Activated effector memory CD4-positive, alpha-beta T cell treated with Interleukin-2 at 50 U/mL for 16 hours (primary cell): ENCODE results near the gene SLC25A15.
"Not testable (repeated sequence)": the region's sequence is repeated elsewhere in the genome, so short reads cannot be mapped to it uniquely, and the experiment has no call there.

Experiments used
- DNase-seq: peaks from one replicate; pipeline ENCODE4 v3.0.0-alpha.2; 2020

The SLC25A15 gene

DNA sequence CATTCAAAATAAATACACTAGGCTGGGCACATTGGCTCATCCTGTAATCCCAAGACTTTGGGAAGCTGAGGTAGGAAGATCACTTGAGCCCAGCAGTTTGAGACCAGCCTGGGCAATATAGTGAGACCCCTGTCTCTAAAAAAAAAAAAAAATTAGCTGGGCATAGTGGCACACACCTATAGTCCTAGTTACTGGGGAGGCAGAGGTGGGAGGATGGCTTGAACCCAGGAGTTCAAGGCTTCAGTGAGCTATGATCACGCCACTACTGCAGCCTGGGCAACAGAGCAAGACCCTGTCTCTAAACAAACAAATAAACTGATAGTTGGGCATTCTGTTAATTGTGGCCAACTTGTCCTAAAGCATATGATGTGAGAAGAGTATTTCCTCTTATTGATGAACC is 6.4 kb upstream of the SLC25A15 start:
- DNase-seq, result not testable (repeated sequence)

GRCh38 chr13:40784540-40784939 is 4.9 kb upstream of the SLC25A15 start:
- DNase-seq, result no peak

- DNase-seq, result no peak
Measured at GRCh38 chr13:40786568-40786996, 2.8 kb upstream of the SLC25A15 start.

DNA sequence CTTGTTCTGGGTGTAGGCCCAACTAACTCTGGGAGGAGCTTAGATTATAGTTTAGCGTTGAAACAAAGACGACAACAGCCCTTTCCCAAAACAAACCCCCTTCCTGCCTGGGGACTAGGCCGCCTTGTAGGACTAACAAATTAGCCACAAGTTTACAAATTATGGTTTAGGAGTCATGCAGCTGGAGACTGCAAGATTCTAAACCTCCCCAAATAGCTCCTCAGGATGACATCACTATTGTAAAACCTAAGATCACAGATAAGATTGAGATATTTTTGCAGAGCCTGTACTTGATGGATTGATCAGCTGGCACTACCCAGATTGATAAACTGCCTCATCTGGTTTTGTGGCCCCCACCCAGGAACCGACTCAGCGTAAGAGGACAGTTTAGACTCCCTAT is 2.3 kb upstream of the SLC25A15 start:
- no peak for DNase-seq

GRCh38 chr13:40788540-40789274 is 704 bp upstream of the SLC25A15 start:
- DNase-seq, result not testable (repeated sequence)

GRCh38 chr13:40790154-40790616 is 774 bp downstream of the SLC25A15 start:
- DNase-seq, result no peak

GRCh38 chr13:40792284-40793051 is 3.1 kb downstream of the SLC25A15 start:
- DNase-seq, result no peak

DNA sequence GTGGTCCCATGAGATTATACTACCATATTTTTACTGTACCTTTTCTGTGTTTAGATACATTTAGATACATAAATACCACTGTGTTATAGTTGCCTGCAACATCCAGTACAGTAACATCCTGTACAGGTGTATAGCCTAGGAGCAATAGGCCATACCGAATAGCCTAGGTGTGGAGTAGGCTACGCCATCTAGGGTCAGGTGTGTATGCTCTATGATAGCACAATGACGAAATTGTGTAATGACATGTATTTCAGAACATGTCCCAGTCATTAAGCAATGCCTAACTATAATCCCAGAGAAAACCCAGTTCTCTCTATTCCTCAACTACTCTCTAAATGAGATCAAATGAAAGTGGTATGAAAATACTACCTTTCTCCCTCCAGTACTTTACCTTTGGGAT is 3.9 kb downstream of the SLC25A15 start:
- no peak for DNase-seq

- DNase-seq, result no peak
Measured at GRCh38 chr13:40794414-40795368, 5.3 kb downstream of the SLC25A15 start.

DNA sequence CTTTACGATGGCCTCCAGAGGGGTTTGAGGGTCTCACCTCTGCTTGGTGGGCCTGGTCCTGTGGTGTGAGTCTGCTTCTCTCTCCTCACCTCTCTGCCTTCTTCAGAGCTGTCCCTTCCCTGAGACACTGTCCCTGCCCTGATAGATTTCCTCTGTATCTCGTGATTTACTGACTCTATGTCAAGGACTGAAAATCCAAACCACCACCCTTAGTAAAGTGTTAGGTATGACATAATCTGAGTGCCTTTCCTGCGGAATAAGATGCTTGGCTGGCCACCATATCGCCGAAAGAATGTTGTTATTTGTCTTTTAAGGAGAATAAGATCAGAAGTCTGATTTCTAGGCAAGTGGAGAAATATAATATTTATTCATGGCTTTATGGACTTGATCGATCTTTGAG is 7.2 kb downstream of the SLC25A15 start:
- DNase-seq, result no peak

- no peak for DNase-seq
Measured at GRCh38 chr13:40798380-40798779, 9.0 kb downstream of the SLC25A15 start.

GRCh38 chr13:40799508-40799907 is 10.1 kb downstream of the SLC25A15 start:
- no peak for DNase-seq

DNA sequence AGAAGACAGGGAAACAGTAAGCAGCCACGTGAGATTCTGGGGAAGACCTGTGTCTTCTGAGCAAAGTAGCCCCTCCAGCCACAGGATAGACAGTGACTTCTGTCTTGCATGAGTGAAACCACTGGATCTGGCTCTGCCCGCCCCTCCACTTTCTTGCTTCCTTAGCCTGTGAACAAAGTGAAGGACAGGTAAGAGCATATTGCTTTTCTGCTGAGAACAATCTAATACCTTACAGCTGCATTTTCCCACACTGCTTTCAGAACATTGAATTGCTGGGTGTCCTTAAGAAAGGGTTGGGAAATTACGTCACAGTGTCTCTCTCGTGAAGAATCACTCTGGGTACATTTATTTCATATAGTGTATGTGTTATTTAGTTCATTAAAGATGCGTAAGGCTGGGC is 11.1 kb downstream of the SLC25A15 start:
- no peak for DNase-seq

DNA sequence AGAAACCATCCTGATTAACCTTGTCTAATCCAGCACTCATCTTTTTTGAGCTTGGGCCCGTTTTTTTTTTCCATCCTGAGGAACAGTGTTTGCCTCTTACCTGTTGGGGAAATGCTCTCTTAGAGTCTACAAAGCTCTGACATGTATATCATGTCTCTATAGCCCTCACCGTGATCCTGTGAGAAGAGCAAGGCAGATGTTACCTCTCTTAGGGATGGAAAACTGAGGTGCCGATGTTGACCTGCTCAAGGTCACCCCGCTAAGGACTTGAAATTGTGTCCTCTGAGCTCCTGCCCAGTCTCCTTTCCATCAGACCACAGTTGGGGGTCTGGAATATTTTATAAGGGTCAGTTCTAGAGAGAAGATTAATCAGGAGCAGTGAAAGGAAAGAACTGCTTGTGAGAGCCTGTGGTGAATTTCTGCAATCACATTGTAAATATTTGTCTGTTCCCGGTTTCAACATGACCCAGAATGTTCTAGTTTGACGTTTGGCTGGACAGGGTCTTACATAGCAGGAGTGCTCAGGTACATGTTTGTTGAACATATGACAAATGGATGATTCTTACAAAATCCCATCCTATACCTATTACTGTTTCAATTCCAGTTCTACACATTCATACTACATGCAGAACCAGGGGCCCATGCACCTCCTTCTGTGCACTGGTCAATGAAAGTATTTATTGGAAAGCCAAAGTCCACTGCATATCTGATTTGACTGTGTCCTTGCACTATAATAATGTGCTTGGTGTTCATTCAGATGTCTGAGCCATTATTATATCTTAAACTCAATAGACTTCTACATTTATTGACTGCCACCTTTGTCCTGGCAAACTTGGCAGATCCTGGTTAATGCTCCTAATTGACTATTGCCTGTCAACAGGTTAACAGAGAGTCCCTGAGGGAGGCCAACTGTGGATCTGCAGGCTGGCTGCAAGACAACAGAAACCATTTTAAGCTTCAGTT is 12.1 kb downstream of the SLC25A15 start:
- no peak for DNase-seq

DNA sequence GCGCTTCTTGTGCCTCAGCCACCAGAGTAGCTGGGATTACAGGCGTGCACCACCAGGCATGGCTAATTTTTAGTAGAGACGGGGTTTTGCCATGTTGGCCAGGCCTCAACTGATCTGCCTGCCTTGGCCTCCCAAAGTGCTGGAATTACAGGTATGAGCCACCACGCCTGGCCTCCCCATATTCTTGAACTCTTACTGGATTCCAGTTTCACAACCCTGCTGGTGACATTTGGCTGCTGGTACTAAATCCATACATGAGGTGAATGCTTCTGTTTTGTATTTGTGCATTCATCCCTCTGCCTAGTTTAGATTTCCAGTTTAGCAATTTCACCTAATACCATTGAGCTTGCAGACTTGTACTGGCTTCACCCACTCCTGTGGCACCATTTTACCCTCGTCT is 13.9 kb downstream of the SLC25A15 start:
- no peak for DNase-seq

DNA sequence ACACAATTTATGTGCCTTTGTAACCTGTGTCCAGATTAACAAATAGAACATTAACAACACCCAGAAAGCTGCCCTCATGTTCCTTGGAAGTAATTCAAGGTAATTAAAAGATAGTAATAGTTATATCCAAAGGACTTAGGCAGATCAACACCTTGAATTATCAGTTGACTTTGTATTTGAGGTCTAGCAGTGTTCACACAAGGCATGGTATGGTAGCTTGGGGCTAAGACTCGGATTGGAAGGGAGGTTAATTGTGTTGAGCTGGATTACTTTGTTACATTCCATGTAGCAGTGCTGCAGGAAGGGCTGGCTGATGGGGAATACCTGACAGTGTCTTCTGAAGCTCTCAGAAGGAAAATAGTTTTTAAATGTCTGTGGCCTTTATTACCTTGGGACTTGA is 16.8 kb downstream of the SLC25A15 start:
- no peak for DNase-seq

DNA sequence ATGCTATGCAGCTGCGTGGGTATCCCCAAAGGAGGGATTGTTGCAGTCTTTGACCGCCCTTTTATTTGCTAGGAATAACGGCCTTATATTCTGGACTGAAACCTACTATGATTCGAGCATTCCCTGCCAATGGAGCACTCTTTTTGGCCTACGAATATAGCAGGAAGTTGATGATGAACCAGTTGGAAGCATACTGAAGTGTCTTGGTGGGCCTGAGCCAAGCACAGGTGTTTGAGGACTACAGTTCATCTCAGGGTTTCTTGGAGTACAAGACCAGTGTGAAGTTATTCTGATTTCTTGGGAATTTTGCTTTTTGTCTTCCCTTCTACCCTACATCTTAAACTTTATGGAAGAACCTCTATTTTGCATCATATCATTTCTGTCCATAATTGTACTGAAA is 20.1 kb downstream of the SLC25A15 start:
- no peak for DNase-seq

DNA sequence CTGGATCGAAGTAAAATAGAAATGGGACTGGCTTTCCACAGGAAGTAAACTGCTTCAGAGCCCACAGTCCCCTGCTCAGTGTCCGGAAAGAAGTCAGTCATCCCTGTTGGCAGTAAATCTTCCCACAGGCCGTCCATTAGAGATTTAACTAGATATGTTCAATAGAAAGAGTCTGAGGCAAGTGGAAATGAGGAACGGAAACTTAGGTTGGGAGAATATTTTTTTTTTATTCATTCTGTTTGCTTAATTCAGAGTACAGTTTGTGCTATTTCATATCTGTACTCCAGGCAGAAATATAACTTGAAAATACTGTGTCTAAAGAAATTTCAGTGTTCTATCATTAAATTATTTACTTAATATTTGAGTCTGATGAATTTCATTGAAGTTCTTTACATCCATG is 22.7 kb downstream of the SLC25A15 start:
- DNase-seq, result no peak

DNA sequence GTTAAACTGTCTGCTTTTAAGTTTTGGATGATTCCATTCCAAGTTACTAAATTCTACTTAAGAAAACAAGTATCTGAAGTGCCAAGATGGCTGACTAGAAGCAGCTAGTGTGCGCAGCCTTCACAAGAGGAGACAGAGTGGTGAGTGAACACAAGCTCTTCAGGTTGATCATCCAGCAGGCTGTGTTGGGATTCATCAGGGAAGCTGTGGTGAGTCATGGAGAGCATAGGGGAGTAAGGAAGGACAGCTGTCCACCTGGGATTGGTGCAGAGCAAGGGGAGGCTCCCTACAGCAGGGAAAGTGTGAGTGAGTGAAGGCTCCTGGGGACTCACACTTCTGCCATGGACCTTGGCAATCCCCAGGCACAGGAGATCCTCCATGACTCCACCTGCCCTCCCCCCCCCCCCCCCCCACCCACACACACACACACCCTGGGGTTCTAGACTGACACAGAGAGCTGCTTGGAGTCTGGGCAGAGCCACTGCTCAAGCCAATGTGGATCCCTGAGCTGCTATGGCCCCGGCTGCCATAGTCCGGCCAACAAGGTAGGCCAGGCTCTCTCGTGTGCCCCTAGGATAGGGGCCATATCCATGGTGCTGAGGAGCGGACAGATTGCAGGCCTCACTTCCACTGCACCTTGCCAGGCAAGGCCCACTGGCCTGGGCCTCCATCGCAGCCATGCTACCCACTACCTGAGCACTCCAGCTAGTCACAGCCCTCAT is 23.5 kb downstream of the SLC25A15 start:
- no peak for DNase-seq

GRCh38 chr13:40813667-40814454 is 24.4 kb downstream of the SLC25A15 start:
- DNase-seq, result no peak
